DMS114 treated with DMSO at 0.1 percent for 48 hours (cell line): Measurements from ENCODE around the gene TSEN54.

Experiments used
- DNase-seq: peaks from one replicate; lab custom pipeline; 2025; ENCODE audit not compliant: unreplicated experiment; lab: John Stamatoyannopoulos, UW

Gene TSEN54

GRCh38 chr17:75503976-75504346 lies 12.4 kb upstream of the TSEN54 start:
- DNase-seq: no peak

GRCh38 chr17:75504347-75505151 lies 11.8 kb upstream of the TSEN54 start:
- no peak for DNase-seq

- DNase-seq: no peak
These were observed 11.2 kb upstream of the TSEN54 start for GRCh38 chr17:75505152-75505409.

GRCh38 chr17:75505640-75506039 lies 10.7 kb upstream of the TSEN54 start:
- no peak for DNase-seq

- no peak for DNase-seq
These were observed 10.2 kb upstream of the TSEN54 start for GRCh38 chr17:75506134-75506533.

GRCh38 chr17:75506888-75507287 lies 9.4 kb upstream of the TSEN54 start:
- no peak for DNase-seq

- DNase-seq: no peak
These were observed 8.3 kb upstream of the TSEN54 start for GRCh38 chr17:75507733-75508719.

- no peak for DNase-seq
These were observed 7.4 kb upstream of the TSEN54 start for GRCh38 chr17:75508931-75509361.

- no peak for DNase-seq
These were observed 6.6 kb upstream of the TSEN54 start for GRCh38 chr17:75509528-75510258.

- DNase-seq: no peak
These were observed 5.1 kb upstream of the TSEN54 start for GRCh38 chr17:75511270-75511609.

- no peak for DNase-seq
These were observed 4.4 kb upstream of the TSEN54 start for GRCh38 chr17:75511610-75512575.

GRCh38 chr17:75512926-75513640 lies 3.2 kb upstream of the TSEN54 start:
- DNase-seq: no peak

- DNase-seq: no peak
These were observed 2.7 kb upstream of the TSEN54 start for GRCh38 chr17:75513641-75514000.

- no peak for DNase-seq
These were observed 1.9 kb upstream of the TSEN54 start for GRCh38 chr17:75514299-75514918.

GRCh38 chr17:75514919-75515495 lies 1.3 kb upstream of the TSEN54 start:
- DNase-seq: no peak

GRCh38 chr17:75515496-75516254 lies 653 bp upstream of the TSEN54 start, which contains the start of gene CASKIN2:
Gene CASKIN2 (minus strand): TSS chr17:75515537. CDS start chr17:75513804, 1,733 bp downstream.
- peak; percentile 75 for DNase-seq

- DNase-seq: no peak
These were observed 430 bp downstream of the TSEN54 start for GRCh38 chr17:75516619-75517296.
